Activated CD4-positive, alpha-beta T cell treated with anti-CD3 and anti-CD28 coated beads, Interleukin-2, amount 50 U/mL, for 48 hours (primary cell): ENCODE measurements around the gene PPM1E.
"Not testable (repeated sequence)": the region's sequence is repeated elsewhere in the genome, so short reads cannot be mapped to it uniquely, and the experiment has no call there.

Experiments used
- DNase-seq, 2 experiments: peaks; one replicate each; pipeline ENCODE4 v3.0.0-alpha.2; 2020

The PPM1E gene

DNA sequence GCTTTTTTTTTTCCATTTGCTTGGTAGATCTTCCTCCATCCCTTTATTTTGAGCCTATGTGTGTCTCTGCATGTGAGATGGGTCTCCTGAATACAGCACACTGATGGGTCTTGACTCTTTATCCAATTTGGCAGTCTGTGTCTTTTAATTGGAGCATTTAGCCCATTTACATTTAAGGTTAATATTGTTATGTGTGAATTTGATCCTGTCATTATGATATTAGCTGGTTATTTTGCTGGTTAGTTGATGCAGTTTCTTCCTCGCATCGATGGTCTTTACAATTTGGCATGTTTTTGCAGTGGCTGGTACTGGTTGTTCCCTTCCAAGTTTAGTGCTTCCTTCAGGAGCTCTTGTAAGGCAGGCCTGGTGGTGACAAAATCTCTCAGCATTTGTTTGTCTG is 94.5 kb downstream of the PPM1E start:
- not testable (repeated sequence) for DNase-seq

DNA sequence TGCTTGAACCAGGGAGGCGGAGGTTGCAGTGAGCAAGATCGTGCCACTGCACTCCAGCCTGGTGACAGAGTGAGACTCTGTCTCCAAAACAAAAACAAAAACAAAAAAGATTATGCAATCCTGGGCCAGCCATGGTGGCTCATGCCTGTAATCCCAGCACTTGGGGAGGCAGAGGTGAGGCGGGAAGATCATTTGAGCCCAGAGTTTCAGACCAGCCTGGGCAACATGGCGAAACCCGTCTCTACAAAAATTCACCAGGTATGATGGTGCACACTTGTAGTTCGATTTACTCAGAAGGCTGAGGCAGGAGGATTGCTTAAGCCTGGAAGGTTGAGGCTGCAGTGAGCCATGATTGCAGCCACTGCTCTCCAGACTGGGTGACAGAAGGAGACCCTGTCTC is 109.6 kb downstream of the PPM1E start:
- DNase-seq, result no peak

- DNase-seq, result no peak
These were observed 115.1 kb downstream of the PPM1E start for GRCh38 chr17:58870747-58871146.

DNA sequence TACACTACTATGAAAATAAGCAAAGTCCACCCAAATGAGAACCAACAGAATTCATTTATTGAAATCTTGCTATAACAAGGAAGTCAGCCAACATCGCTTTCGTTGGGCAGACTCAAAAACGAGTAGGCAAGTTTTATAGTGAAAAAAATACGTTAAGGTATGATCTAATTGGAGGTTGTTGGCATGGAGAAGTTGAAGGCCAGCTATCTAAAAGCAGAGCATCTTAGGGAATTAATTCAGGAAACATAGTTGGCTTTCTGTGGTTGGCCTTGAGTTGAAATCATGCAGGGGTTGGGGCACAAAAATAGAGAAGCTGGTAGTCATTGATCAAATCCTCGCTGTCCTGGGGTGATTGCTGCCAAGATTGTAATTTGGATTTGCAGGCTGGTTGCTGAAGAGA is 118.3 kb downstream of the PPM1E start:
- DNase-seq, result no peak

DNA sequence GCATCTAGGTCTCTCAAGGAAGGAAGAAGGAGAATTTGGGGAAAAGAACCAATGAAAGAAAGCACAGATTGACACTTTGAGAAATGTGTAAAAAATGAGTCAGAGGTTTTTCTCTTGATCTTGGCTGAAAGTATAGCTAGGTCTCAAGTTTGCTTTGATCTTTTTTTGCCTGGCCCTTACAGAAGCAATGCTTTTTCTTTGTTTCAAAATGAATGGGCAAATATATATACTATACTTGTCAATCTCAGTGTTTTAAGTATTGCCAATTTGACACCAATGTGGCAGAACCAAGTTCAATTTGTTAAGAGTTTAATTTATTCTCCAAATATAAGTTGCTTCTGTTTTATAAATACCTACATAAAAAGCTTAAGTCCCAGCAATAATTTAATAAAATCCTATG is 119.6 kb downstream of the PPM1E start:
- DNase-seq, result no peak

GRCh38 chr17:58884161-58884560 is 128.5 kb downstream of the PPM1E start:
- no peak for DNase-seq

- no peak for DNase-seq
These were observed 130.9 kb downstream of the PPM1E start for GRCh38 chr17:58886514-58886913.

DNA sequence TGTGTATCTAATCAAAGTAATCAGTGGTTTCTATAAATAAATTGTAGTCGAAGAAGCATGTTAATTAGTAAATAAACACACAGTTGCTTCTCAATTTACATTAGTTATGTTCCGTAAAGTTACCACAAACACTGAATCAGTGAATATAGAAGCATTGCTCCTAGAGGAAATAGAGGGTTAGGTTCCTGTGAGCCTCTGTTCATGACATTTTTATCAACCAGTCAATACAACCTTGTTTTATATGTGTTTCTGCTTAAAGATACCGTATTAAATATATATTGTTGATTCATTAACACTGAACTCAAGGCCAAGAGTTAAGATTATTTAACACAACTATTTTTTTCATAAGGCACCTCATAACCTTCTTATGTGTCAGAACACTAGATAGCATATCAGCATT is 134.3 kb downstream of the PPM1E start:
- no peak for DNase-seq

DNA sequence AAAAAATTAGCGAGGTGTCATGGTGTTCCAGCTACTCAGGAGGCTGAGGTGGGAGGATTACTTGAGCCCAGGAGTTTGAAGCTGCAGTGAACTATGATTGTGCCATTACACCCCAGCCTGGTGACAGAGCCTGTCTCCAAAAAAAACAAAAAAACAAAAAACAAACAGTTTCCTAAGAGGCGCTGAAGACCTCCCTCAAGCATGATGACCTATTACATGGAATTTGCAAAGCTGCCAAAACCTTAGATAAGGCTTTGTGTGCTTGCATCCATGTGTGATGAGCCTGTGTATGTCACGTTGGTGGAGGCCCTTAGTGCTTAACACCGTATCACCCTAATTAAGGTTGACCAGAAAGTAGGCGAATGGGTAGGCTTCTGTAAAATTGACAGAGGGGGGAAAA is 143.5 kb downstream of the PPM1E start:
- DNase-seq, result no peak

DNA sequence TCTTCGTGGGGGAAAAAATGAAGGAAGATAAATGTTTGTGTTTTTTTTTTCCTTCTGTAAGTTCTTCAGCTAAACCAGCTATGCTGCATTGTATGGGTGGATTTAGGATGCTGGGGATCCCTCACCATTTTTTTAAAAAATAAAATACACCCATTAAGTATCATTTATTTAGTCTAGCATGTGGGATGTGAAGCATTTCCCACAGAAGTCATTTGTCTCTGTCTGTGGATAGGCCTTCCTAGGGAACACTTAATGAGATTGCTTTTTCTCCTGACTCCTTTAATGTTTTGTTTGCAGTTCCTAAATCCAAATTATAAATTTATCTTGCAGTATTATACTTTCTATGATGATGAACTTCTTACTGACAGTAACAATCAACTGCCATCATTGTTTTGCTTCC is 146.7 kb downstream of the PPM1E start:
- DNase-seq, result no peak

GRCh38 chr17:58911741-58912343 is 156.2 kb downstream of the PPM1E start:
- no peak for DNase-seq

DNA sequence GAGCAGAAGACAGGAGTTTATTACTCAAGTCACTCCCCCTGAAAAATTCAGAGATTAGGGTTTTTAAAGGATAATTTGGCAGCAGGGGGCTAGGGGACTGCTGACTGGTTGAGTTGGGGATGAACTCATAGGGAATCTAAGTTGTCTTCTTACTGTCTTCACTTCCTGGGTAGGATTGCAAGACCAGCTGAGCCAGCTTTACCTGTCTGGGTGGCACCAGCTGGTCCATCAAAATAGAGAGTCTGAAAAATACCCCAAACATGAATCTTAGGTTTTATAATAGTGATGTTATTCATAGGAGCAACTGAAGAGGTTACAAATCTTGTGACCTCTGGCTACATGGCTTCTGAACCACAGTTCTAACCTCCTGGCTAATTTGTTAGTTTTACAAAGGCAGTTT is 157.9 kb downstream of the PPM1E start:
- no peak for DNase-seq

GRCh38 chr17:58913971-58914769 is 158.5 kb downstream of the PPM1E start:
- no peak for DNase-seq

- no peak for DNase-seq
These were observed 161.6 kb downstream of the PPM1E start for GRCh38 chr17:58917228-58917627.

GRCh38 chr17:58918072-58918471 is 162.4 kb downstream of the PPM1E start:
- no peak for DNase-seq

DNA sequence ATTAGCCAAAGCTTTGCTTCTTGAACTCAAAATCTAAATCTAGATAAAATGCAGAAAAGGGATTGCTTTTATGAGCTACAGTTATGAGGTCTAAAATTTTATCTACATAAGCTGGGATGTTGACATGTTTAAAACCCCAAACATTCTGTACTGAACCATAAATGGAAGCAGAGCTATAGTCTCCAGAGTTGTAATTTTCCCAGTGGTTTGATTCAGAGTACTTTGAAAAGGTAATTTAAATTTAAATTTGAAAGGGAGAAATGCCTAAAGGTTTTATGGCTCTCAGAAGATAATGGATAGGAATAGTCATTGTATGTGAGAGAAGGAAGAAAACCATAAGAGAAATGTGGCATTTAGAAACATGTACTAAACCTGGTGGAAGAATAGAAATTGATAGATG is 163.2 kb downstream of the PPM1E start:
- DNase-seq, result no peak

GRCh38 chr17:58920773-58921172 is 165.1 kb downstream of the PPM1E start:
- no peak for DNase-seq

GRCh38 chr17:58932956-58933355 is 177.3 kb downstream of the PPM1E start:
- DNase-seq, result no peak

DNA sequence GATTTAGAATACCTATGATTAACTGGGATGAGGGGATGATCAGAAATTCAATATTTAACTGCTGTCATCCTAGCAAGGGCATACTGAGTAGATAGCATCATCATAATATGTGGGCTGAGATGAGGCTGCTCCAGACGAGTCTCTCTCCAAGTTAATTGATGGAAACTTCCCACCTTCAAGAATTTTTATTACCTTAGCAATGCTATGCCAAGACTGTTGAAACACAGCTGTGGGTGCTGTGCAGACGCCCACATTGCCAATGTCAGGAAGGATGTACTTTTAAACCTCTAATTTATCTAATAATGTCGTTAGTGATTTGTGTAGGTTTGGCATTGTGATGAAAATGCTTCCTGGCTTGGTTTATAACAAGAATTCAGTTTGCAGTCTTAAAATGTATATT is 180.6 kb downstream of the PPM1E start:
- DNase-seq, result no peak

DNA sequence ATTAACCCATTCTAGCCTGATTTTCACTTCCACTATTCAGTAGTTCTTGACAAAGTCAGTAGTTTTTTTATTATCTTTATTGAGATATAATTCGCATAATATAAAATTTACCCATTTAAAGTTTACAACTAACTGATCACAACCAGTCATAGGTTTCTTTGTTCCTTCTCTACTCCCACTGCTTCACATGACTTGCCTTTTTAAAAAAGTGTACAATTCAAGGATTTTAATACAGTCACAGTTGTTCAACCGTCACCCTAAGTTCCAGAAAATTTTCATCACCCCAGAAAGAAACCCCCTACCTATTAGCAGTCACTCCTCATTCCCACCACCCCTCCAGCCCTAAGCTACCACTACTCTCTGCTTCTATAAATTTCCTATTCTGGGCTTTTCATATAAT is 188.5 kb downstream of the PPM1E start:
- no peak for DNase-seq

DNA sequence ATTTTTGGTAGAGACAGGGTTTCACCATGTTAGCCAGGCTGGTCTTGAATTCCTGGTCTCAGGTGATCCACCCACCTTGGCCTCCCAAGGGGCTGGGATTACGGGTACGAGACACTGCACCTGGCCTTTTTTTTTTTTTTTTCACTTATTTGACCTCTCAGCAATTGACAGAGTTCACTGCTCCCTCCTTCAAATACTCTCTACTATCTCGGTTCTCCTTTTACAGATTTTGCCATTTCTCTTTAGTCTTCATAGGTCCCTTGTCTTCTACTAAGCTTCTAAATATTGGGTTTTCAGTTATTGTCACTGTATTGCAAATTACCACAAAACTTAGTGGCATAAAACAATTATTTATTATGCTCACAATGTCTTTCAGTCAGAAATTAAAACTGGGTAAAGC is 191.8 kb downstream of the PPM1E start:
- no peak for DNase-seq

DNA sequence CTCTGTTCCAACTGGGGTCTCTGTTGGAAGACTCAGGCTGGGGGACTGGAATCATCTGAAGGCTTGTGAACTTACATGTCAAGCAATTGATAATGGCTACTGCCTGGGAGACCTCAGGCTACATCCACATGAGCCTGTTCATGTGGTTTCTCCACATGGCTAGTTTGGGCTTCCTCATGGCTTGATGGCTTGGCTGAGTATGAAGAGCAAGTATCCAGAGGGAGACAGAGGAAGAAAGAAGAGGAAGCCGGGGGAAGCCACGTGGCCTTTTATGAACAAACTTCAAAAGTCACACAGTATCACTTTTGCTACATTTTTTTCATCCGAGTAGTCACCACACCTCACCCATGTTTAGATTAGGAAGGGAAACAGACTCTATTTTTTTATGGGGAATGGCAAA is 192.2 kb downstream of the PPM1E start:
- DNase-seq, result no peak

- DNase-seq, result not testable (repeated sequence)
These were observed 198.7 kb downstream of the PPM1E start for GRCh38 chr17:58954358-58954757.

- no peak for DNase-seq
These were observed 201.5 kb downstream of the PPM1E start for GRCh38 chr17:58956997-58957724.
